Measurements from ENCODE around the gene C14orf39. TPM values are rescaled to one million over a fixed set of nuclear protein-coding genes. Genes with fewer than 3 reads are reported as not detected.

C14orf39 gene
- total and polyA plus RNA-seq, 2 of the 8 experiments (the other 6 are each of a cell fraction or from before 2014, with no cell fraction given), result 0.18 to 1.2 TPM

GRCh38 chr14:60495946-60496345 lies 10.1 kb upstream of the C14orf39 start (continued):
- TF ChIP-seq CHD7 (IDR thresholded peaks at IDR 0.05; ENCODE audit: insufficient replicate concordance, low read length), result no peak

Data from H1 (cell line).